SK-N-SH (cell line): Measurements from ENCODE around the gene PARVA. TPM values are rescaled to one million over a fixed set of nuclear protein-coding genes. Genes with fewer than 3 reads are reported as not detected.

ENCODE experiments used
- CTCF ChIA-PET: fragments of 300-600, 350-600 bp; formaldehyde crosslinking; extraction: SDS; loops from one replicate; lab custom pipeline; 2021; lab: Yijun Ruan, JAX
- POLR2A ChIA-PET: fragments of 350-600 bp; sonication (Branson Sonifier 250); formaldehyde crosslinking; extraction: SDS; loops from one replicate; lab custom pipeline; 2020; ENCODE audit warnings: antibody characterized with exemption, inconsistent platforms; lab: Yijun Ruan, JAX
- DNase-seq: peaks from one replicate; pipeline ENCODE4 v3.0.0; 2012
- H2AFZ ChIP-seq: fragments of 200-600 bp; sonication (generic); 2 replicates; pipeline ENCODE4 v1.8.1; 2016; ENCODE audit warnings: antibody characterized with exemption, mild to moderate bottlenecking, low read depth
- H3F3A ChIP-seq: fragments of 200-600 bp; sonication (generic); replicated peaks from 2 replicates; pipeline ENCODE3; 2016; ENCODE audit warnings: antibody characterized with exemption, mild to moderate bottlenecking; ENCODE audit not compliant: insufficient read depth
- H3K27ac ChIP-seq, 2 experiments: fragments of 200-500 bp in 1 of 2; fragments of 200-600 bp in 1 of 2; sonication (Bioruptor generic) in 1 of 2; sonication (generic), shearing (Covaris generic) in 1 of 2; 2 replicates each; pipeline versions ENCODE4 v1.5.1 to v1.6.1; 2014 to 2016; ENCODE audit warnings: low read depth in 2 of 2, inconsistent platforms in 1 of 2, low read length in 1 of 2, mild to moderate bottlenecking in 1 of 2, mixed read lengths in 1 of 2
- H3K27me3 ChIP-seq: fragments of 200-600 bp; sonication (generic), shearing (Covaris generic); 2 replicates; pipeline ENCODE4 v1.6.1; 2016; ENCODE audit warnings: mixed run types; ENCODE audit not compliant: insufficient read depth
- H3K36me3 ChIP-seq, 2 experiments: fragments of 200-500 bp in 1 of 2; fragments of 200-600 bp in 1 of 2; sonication (Bioruptor generic) in 1 of 2; sonication (generic) in 1 of 2; replicated peaks in 1 of 2; 2 replicates each; pipeline versions ENCODE3 to v1.5.1; 2014 to 2016; ENCODE audit warnings: low read length in 1 of 2, mild to moderate bottlenecking in 1 of 2; ENCODE audit not compliant: insufficient read depth in 2 of 2, control insufficient read depth in 1 of 2
- H3K4me1 ChIP-seq, 2 experiments: fragments of 200-500 bp in 1 of 2; fragments of 200-600 bp in 1 of 2; sonication (Bioruptor generic) in 1 of 2; sonication (generic), shearing (Covaris generic) in 1 of 2; 2 replicates each; pipeline versions ENCODE4 v1.5.1 to v1.6.1; 2014 to 2016; ENCODE audit warnings: low read depth in 1 of 2, low read length in 1 of 2, mixed run types in 1 of 2; ENCODE audit not compliant: insufficient read depth in 2 of 2, control insufficient read depth in 1 of 2
- H3K4me2 ChIP-seq: fragments of 200-600 bp; sonication (generic), shearing (Covaris generic); 2 replicates; pipeline ENCODE4 v1.6.1; 2017; ENCODE audit warnings: mixed run types
- H3K4me3 ChIP-seq, 2 experiments: fragments of 200-500 bp in 1 of 2; fragments of 200-600 bp in 1 of 2; sonication (Bioruptor generic) in 1 of 2; sonication (generic), shearing (Covaris generic) in 1 of 2; 2 replicates each; pipeline versions ENCODE4 v1.5.1 to v1.8.1; 2014 to 2016; ENCODE audit warnings: low read depth in 2 of 2, inconsistent platforms in 1 of 2, low read length in 1 of 2, mild to moderate bottlenecking in 1 of 2, mixed read lengths in 1 of 2, moderate library complexity in 1 of 2
- H3K79me2 ChIP-seq: fragments of 200-600 bp; sonication (generic); 2 replicates; pipeline ENCODE4 v1.8.1; 2017; ENCODE audit warnings: mild to moderate bottlenecking; ENCODE audit not compliant: insufficient read depth
- H3K9ac ChIP-seq: fragments of 200-600 bp; sonication (generic); 2 replicates; pipeline ENCODE4 v1.6.1; 2017; ENCODE audit warnings: mixed run types
- H3K9me2 ChIP-seq: fragments of 200-600 bp; sonication (generic); 2 replicates; pipeline ENCODE4 v1.6.1; 2017; ENCODE audit warnings: mixed run types
- H3K9me3 ChIP-seq: fragments of 200-600 bp; sonication (generic); 2 replicates; pipeline ENCODE4 v1.6.1; 2017; ENCODE audit warnings: mixed run types, mild to moderate bottlenecking, moderate library complexity
- H4K20me1 ChIP-seq: fragments of 200-600 bp; sonication (generic); 2 replicates; pipeline ENCODE4 v1.6.1; 2017; ENCODE audit warnings: mild to moderate bottlenecking, mixed run types; ENCODE audit not compliant: insufficient read depth
- CHD2 ChIP-seq: fragments of 150-350 bp; IDR thresholded peaks from 2 replicates; pipeline ENCODE4 v1.6.1; 2018; ENCODE audit warnings: low read length; ENCODE audit not compliant: partially characterized antibody
- ELF1 ChIP-seq: IDR thresholded peaks from 2 replicates; pipeline ENCODE4 v1.4.0; 2012
- EZH2phosphoT487 ChIP-seq: fragments of 200-600 bp; sonication (generic); IDR thresholded peaks from 2 replicates; pipeline ENCODE4 v1.6.1; 2017; ENCODE audit warnings: low read depth, mixed run types, mild to moderate bottlenecking, antibody characterized with exemption, moderate library complexity, borderline replicate concordance
- FOXJ3 ChIP-seq: sonication (generic); formaldehyde crosslinking; IDR thresholded peaks from 2 replicates; pipeline ENCODE4 v1.5.1; 2020; ENCODE audit warnings: mild to moderate bottlenecking, missing genetic modification reagents
- FOXM1 ChIP-seq: IDR thresholded peaks from 2 replicates; pipeline ENCODE4 v1.4.0; 2012; ENCODE audit warnings: low read depth, mild to moderate bottlenecking
- GATA2 ChIP-seq: sonication (generic); formaldehyde crosslinking; IDR thresholded peaks from 2 replicates; pipeline ENCODE4 v1.5.0; 2020; ENCODE audit warnings: mild to moderate bottlenecking, missing genetic modification reagents
- IRF3 ChIP-seq: fragments of 150-350 bp; IDR thresholded peaks from 2 replicates; pipeline ENCODE4 v1.6.1; 2016; ENCODE audit warnings: mild to moderate bottlenecking, low read depth, low read length
- JUND ChIP-seq: IDR thresholded peaks from 2 replicates; pipeline ENCODE4 v1.4.0; 2012
- MAX ChIP-seq: IDR thresholded peaks from 2 replicates; pipeline ENCODE4 v1.4.0; 2012; ENCODE audit warnings: low read depth
- MXI1 ChIP-seq: IDR thresholded peaks from 2 replicates; pipeline ENCODE4 v1.6.1; 2012; ENCODE audit warnings: mild to moderate bottlenecking, low read depth, low read length, improper control_type of control experiment
- POLR2AphosphoS5 ChIP-seq: IDR thresholded peaks from 2 replicates; pipeline ENCODE4 v1.6.1; 2012; ENCODE audit warnings: low read depth, low read length
- RFX5 ChIP-seq: IDR thresholded peaks from 2 replicates; pipeline ENCODE4 v1.6.1; 2012; ENCODE audit warnings: mild to moderate bottlenecking, improper control_type of control experiment, low read length
- RXRA ChIP-seq: IDR thresholded peaks from 2 replicates; pipeline ENCODE4 v1.4.0; 2012; ENCODE audit warnings: low read depth, mild to moderate bottlenecking, borderline replicate concordance
- TAF1 ChIP-seq: IDR thresholded peaks from 2 replicates; pipeline ENCODE4 v1.6.1; 2012; ENCODE audit warnings: low read depth, mild to moderate bottlenecking, low read length, moderate library complexity, borderline replicate concordance
- TCF12 ChIP-seq: IDR thresholded peaks from 2 replicates; pipeline ENCODE4 v1.4.0; 2012
- TEAD4 ChIP-seq: IDR thresholded peaks from 2 replicates; pipeline ENCODE4 v1.4.0; 2012; ENCODE audit warnings: mild to moderate bottlenecking, borderline replicate concordance; ENCODE audit not compliant: insufficient read depth
- USF1 ChIP-seq: IDR thresholded peaks from 2 replicates; pipeline ENCODE4 v1.4.0; 2012; ENCODE audit warnings: low read depth, borderline replicate concordance
- YY1 ChIP-seq: IDR thresholded peaks from 2 replicates; pipeline ENCODE4 v1.4.0; 2012; ENCODE audit warnings: low read depth, mild to moderate bottlenecking
- WGBS: methylation state at CpG from one replicate; pipeline ENCODE4 v1.1.6; 2017; ENCODE audit warnings: low lambda C conversion rate; 5-methylcytosine and 5-hydroxymethylcytosine counted together
- polyA plus RNA-seq, 3 experiments: library from polyadenylated mRNA; depleted of rRNA; stranded (reverse); fragments of >200 nt; gene quantifications; 2 replicates each; pipeline ENCODE4 v1.2.3, GENCODE V29; 2012

The PARVA gene
- polyA plus RNA-seq, 1 of the 3 experiments (the other 2 are of a cell fraction): 27.6 TPM

- TF ChIP-seq EZH2phosphoT487: no peak
- 0 out of 2 replicates have a peak, but pooled peaks have one; percentile 40 for TF ChIP-seq FOXM1
- peak; percentile 42; the same call in 1 of the 2 replicates for TF ChIP-seq RXRA
- TF ChIP-seq TAF1: peak; percentile 33; the same call in 1 of the 2 replicates
- TF ChIP-seq JUND: peak; percentile 95
- TF ChIP-seq POLR2AphosphoS5: peak; percentile 74
- no peak for TF ChIP-seq MXI1
- TF ChIP-seq YY1: no peak
Measured at GRCh38 chr11:12397931-12398334, 20.6 kb downstream of the PARVA start (continued).

GRCh38 chr11:12399355-12399754 lies 22.0 kb downstream of the PARVA start:
- POLR2A ChIA-PET: no interaction called here
- no peaks in the 10 kb centered on the region for H3K9me3 ChIP-seq
- H2AFZ ChIP-seq: no peak overlapping the region
- H3K27ac ChIP-seq: peak overlapping the region; percentile 5 to 88; a peak in 2 of 4 replicates
- DNase-seq: no peak
- no peaks in the 10 kb centered on the region for H3K27me3 ChIP-seq
- H3K9ac ChIP-seq: no peak overlapping the region
- H3K36me3 ChIP-seq: peaks cover 0 to 8% of the 10 kb centered on the region in 2 experiments
- no peaks in the 10 kb centered on the region for H3K9me2 ChIP-seq
- CTCF ChIA-PET: interaction anchor here (1.2 to 2.2 kb wide), 4 partner anchors 11 to 565 kb away, joined by 3 to 9 read pairs (median 4); partner anchors contain the start of gene PARVA
- TF ChIP-seq YY1: no peak
- TF ChIP-seq JUND: no peak
- no peaks in the 10 kb centered on the region for H4K20me1 ChIP-seq
- no peak overlapping the region for H3K4me2 ChIP-seq
- peaks cover 88% of the 10 kb centered on the region for H3K79me2 ChIP-seq
- H3K4me3 ChIP-seq: no peak overlapping the region
- peaks cover 3 to 7% of the 10 kb centered on the region in 2 experiments for H3K4me1 ChIP-seq
- peaks cover 20% of the 10 kb centered on the region for H3F3A ChIP-seq

GRCh38 chr11:12402025-12402424 lies 24.7 kb downstream of the PARVA start:
- ChIA-PET CTCF (interaction anchor here (1.0 to 1.3 kb wide), 3 partner anchors 9 to 513 kb away, joined by 3 to 4 read pairs (median 4); no protein-coding TSS in a partner anchor), POLR2A (no interaction called here)
- Histone ChIP-seq H3K9me2 (no peaks in the 10 kb centered on the region), H3K4me3 (no peak overlapping the region), H3K36me3 (peaks cover 0 to 8% of the 10 kb centered on the region in 2 experiments), H3K4me2 (no peak overlapping the region), H3K9me3 (no peaks in the 10 kb centered on the region), H3K79me2 (peaks cover 89% of the 10 kb centered on the region), H3K9ac (no peak overlapping the region), H3K4me1 (peaks cover 6 to 7% of the 10 kb centered on the region in 2 experiments), H3K27ac (peak overlapping the region in 1 of 2 experiments; percentile 79; a peak in 2 of 4 replicates), H4K20me1 (no peaks in the 10 kb centered on the region), H3K27me3 (no peaks in the 10 kb centered on the region), H2AFZ (no peak overlapping the region), H3F3A (peaks cover 18% of the 10 kb centered on the region)
- TF ChIP-seq JUND: no peak
- TF ChIP-seq RFX5: no peak
- 92% methylated on average over 4 of the region's 4 CpGs for whole genome bisulfite sequencing
- no peak for DNase-seq

GRCh38 chr11:12402691-12403120 lies 25.3 kb downstream of the PARVA start:
- POLR2A ChIA-PET: no interaction called here
- Histone ChIP-seq H3K27ac (no peak overlapping the region; a peak in 1 of 4 replicates), H3K4me3 (no peak overlapping the region), H4K20me1 (no peaks in the 10 kb centered on the region), H3K4me2 (no peak overlapping the region), H3K9me3 (no peaks in the 10 kb centered on the region), H3K36me3 (peaks cover 0 to 8% of the 10 kb centered on the region in 2 experiments), H3K27me3 (no peaks in the 10 kb centered on the region), H3K9ac (no peak overlapping the region), H3K79me2 (peaks cover 96% of the 10 kb centered on the region), H3F3A (peaks cover 15% of the 10 kb centered on the region), H3K4me1 (peaks cover 1 to 6% of the 10 kb centered on the region in 2 experiments), H2AFZ (no peak overlapping the region), H3K9me2 (no peaks in the 10 kb centered on the region)
- 90% methylated on average over 8 of the region's 8 CpGs for WGBS
- no peak for DNase-seq
- CTCF ChIA-PET: interaction anchor here (1.0 to 1.6 kb wide), 4 partner anchors 8 to 512 kb away, joined by 3 to 4 read pairs (median 4); no protein-coding TSS in a partner anchor
- TF ChIP-seq FOXJ3: no peak
- TF ChIP-seq USF1: no peak
- no peak for TF ChIP-seq EZH2phosphoT487
- no peak for TF ChIP-seq MAX
- no peak for TF ChIP-seq IRF3
- TF ChIP-seq YY1: no peak
- no peak for TF ChIP-seq TCF12
- no peak for TF ChIP-seq CHD2
- TF ChIP-seq GATA2 (CRISPR knock-in tag): no peak
- TF ChIP-seq TEAD4: no peak
- no peak for TF ChIP-seq ELF1
- TF ChIP-seq RXRA: no peak
- TF ChIP-seq FOXM1: no peak
